SK-N-SH (cell line): Measurements from ENCODE around the gene FAM114A1. TPM values are rescaled to one million over a fixed set of nuclear protein-coding genes. Genes with fewer than 3 reads are reported as not detected.

Source experiments
- CTCF ChIA-PET: fragments of 300-600, 350-600 bp; formaldehyde crosslinking; extraction: SDS; loops from one replicate; lab custom pipeline; 2021; lab: Yijun Ruan, JAX
- POLR2A ChIA-PET: fragments of 350-600 bp; sonication (Branson Sonifier 250); formaldehyde crosslinking; extraction: SDS; loops from one replicate; lab custom pipeline; 2020; ENCODE audit warnings: antibody characterized with exemption, inconsistent platforms; lab: Yijun Ruan, JAX
- DNase-seq: peaks from one replicate; pipeline ENCODE4 v3.0.0; 2012
- H2AFZ ChIP-seq: fragments of 200-600 bp; sonication (generic); 2 replicates; pipeline ENCODE4 v1.8.1; 2016; ENCODE audit warnings: antibody characterized with exemption, mild to moderate bottlenecking, low read depth
- H3F3A ChIP-seq: fragments of 200-600 bp; sonication (generic); replicated peaks from 2 replicates; pipeline ENCODE3; 2016; ENCODE audit warnings: antibody characterized with exemption, mild to moderate bottlenecking; ENCODE audit not compliant: insufficient read depth
- H3K27ac ChIP-seq, 2 experiments: fragments of 200-500 bp in 1 of 2; fragments of 200-600 bp in 1 of 2; sonication (Bioruptor generic) in 1 of 2; sonication (generic), shearing (Covaris generic) in 1 of 2; 2 replicates each; pipeline versions ENCODE4 v1.5.1 to v1.6.1; 2014 to 2016; ENCODE audit warnings: low read depth in 2 of 2, inconsistent platforms in 1 of 2, low read length in 1 of 2, mild to moderate bottlenecking in 1 of 2, mixed read lengths in 1 of 2
- H3K27me3 ChIP-seq: fragments of 200-600 bp; sonication (generic), shearing (Covaris generic); 2 replicates; pipeline ENCODE4 v1.6.1; 2016; ENCODE audit warnings: mixed run types; ENCODE audit not compliant: insufficient read depth
- H3K36me3 ChIP-seq, 2 experiments: fragments of 200-500 bp in 1 of 2; fragments of 200-600 bp in 1 of 2; sonication (Bioruptor generic) in 1 of 2; sonication (generic) in 1 of 2; replicated peaks in 1 of 2; 2 replicates each; pipeline versions ENCODE3 to v1.5.1; 2014 to 2016; ENCODE audit warnings: low read length in 1 of 2, mild to moderate bottlenecking in 1 of 2; ENCODE audit not compliant: insufficient read depth in 2 of 2, control insufficient read depth in 1 of 2
- H3K4me1 ChIP-seq, 2 experiments: fragments of 200-500 bp in 1 of 2; fragments of 200-600 bp in 1 of 2; sonication (Bioruptor generic) in 1 of 2; sonication (generic), shearing (Covaris generic) in 1 of 2; 2 replicates each; pipeline versions ENCODE4 v1.5.1 to v1.6.1; 2014 to 2016; ENCODE audit warnings: low read depth in 1 of 2, low read length in 1 of 2, mixed run types in 1 of 2; ENCODE audit not compliant: insufficient read depth in 2 of 2, control insufficient read depth in 1 of 2
- H3K4me2 ChIP-seq: fragments of 200-600 bp; sonication (generic), shearing (Covaris generic); 2 replicates; pipeline ENCODE4 v1.6.1; 2017; ENCODE audit warnings: mixed run types
- H3K4me3 ChIP-seq, 2 experiments: fragments of 200-500 bp in 1 of 2; fragments of 200-600 bp in 1 of 2; sonication (Bioruptor generic) in 1 of 2; sonication (generic), shearing (Covaris generic) in 1 of 2; 2 replicates each; pipeline versions ENCODE4 v1.5.1 to v1.8.1; 2014 to 2016; ENCODE audit warnings: low read depth in 2 of 2, inconsistent platforms in 1 of 2, low read length in 1 of 2, mild to moderate bottlenecking in 1 of 2, mixed read lengths in 1 of 2, moderate library complexity in 1 of 2
- H3K79me2 ChIP-seq: fragments of 200-600 bp; sonication (generic); 2 replicates; pipeline ENCODE4 v1.8.1; 2017; ENCODE audit warnings: mild to moderate bottlenecking; ENCODE audit not compliant: insufficient read depth
- H3K9ac ChIP-seq: fragments of 200-600 bp; sonication (generic); 2 replicates; pipeline ENCODE4 v1.6.1; 2017; ENCODE audit warnings: mixed run types
- H3K9me2 ChIP-seq: fragments of 200-600 bp; sonication (generic); 2 replicates; pipeline ENCODE4 v1.6.1; 2017; ENCODE audit warnings: mixed run types
- H3K9me3 ChIP-seq: fragments of 200-600 bp; sonication (generic); 2 replicates; pipeline ENCODE4 v1.6.1; 2017; ENCODE audit warnings: mixed run types, mild to moderate bottlenecking, moderate library complexity
- H4K20me1 ChIP-seq: fragments of 200-600 bp; sonication (generic); 2 replicates; pipeline ENCODE4 v1.6.1; 2017; ENCODE audit warnings: mild to moderate bottlenecking, mixed run types; ENCODE audit not compliant: insufficient read depth
- CTCF ChIP-seq: fragments of 200-600 bp; sonication (generic); IDR thresholded peaks from 2 replicates; pipeline ENCODE4 v1.6.1; 2017; ENCODE audit warnings: antibody characterized with exemption, mild to moderate bottlenecking, moderate library complexity
- FOSL2 ChIP-seq: IDR thresholded peaks from 2 replicates; pipeline ENCODE4 v1.4.0; 2012; ENCODE audit warnings: low read depth, mild to moderate bottlenecking, moderate library complexity, borderline replicate concordance
- FOXJ3 ChIP-seq: sonication (generic); formaldehyde crosslinking; IDR thresholded peaks from 2 replicates; pipeline ENCODE4 v1.5.1; 2020; ENCODE audit warnings: mild to moderate bottlenecking, missing genetic modification reagents
- FOXM1 ChIP-seq: IDR thresholded peaks from 2 replicates; pipeline ENCODE4 v1.4.0; 2012; ENCODE audit warnings: low read depth, mild to moderate bottlenecking
- GATA2 ChIP-seq: sonication (generic); formaldehyde crosslinking; IDR thresholded peaks from 2 replicates; pipeline ENCODE4 v1.5.0; 2020; ENCODE audit warnings: mild to moderate bottlenecking, missing genetic modification reagents
- MEF2A ChIP-seq: IDR thresholded peaks from 2 replicates; pipeline ENCODE4 v1.4.0; 2012; ENCODE audit warnings: low read depth, borderline replicate concordance
- NFIC ChIP-seq: IDR thresholded peaks from 2 replicates; pipeline ENCODE4 v1.4.0; 2012; ENCODE audit warnings: borderline replicate concordance
- NRF1 ChIP-seq: IDR thresholded peaks from 2 replicates; pipeline ENCODE4 v1.6.1; 2012; ENCODE audit warnings: low read depth, mild to moderate bottlenecking, low read length
- RAD21 ChIP-seq: IDR thresholded peaks from 2 replicates; pipeline ENCODE4 v1.6.1; 2012; ENCODE audit warnings: mild to moderate bottlenecking, low read length
- RCOR1 ChIP-seq: fragments of 150-350 bp; IDR thresholded peaks from 2 replicates; pipeline ENCODE4 v1.6.1; 2017; ENCODE audit warnings: antibody characterized with exemption, low read length
- REST ChIP-seq: IDR thresholded peaks from 2 replicates; pipeline ENCODE4 v1.6.1; 2012; ENCODE audit warnings: mild to moderate bottlenecking, low read depth, low read length, moderate library complexity
- TCF12 ChIP-seq: IDR thresholded peaks from 2 replicates; pipeline ENCODE4 v1.4.0; 2012
- USF2 ChIP-seq: fragments of 150-350 bp; IDR thresholded peaks from 2 replicates; pipeline ENCODE4 v1.6.1; 2017; ENCODE audit warnings: antibody characterized with exemption, low read length, low read depth, borderline replicate concordance
- WGBS: methylation state at CpG from one replicate; pipeline ENCODE4 v1.1.6; 2017; ENCODE audit warnings: low lambda C conversion rate; 5-methylcytosine and 5-hydroxymethylcytosine counted together
- polyA plus RNA-seq, 3 experiments: library from polyadenylated mRNA; depleted of rRNA; stranded (reverse); fragments of >200 nt; gene quantifications; 2 replicates each; pipeline ENCODE4 v1.2.3, GENCODE V29; 2012

Gene FAM114A1
- polyA plus RNA-seq, 1 of the 3 experiments (the other 2 are of a cell fraction) = 54.2 TPM

- TF ChIP-seq FOXJ3 (CRISPR knock-in tag) (no peak), RAD21 (no peak), NFIC (no peak), TCF12 (no peak), GATA2 (no peak), CTCF (no peak), RCOR1 (no peak)
These were observed at the start of gene FAM114A1 (continued) for GRCh38 chr4:38867478-38868058.

- H3K9me2 ChIP-seq = no peaks in the 10 kb centered on the region
- H3K9ac ChIP-seq = no peak overlapping the region
- no peak for DNase-seq
- H2AFZ ChIP-seq = no peak overlapping the region
- no peaks in the 10 kb centered on the region for H3K27me3 ChIP-seq
- no peaks in the 10 kb centered on the region for H3K9me3 ChIP-seq
- H3K4me2 ChIP-seq = no peak overlapping the region
- no peak for TF ChIP-seq MEF2A
- no peak for TF ChIP-seq NRF1
- TF ChIP-seq FOSL2 = no peak
- no peak for TF ChIP-seq FOXM1
- no peak for TF ChIP-seq REST
- TF ChIP-seq FOXJ3 (CRISPR knock-in tag) = no peak
- TF ChIP-seq USF2 = no peak
- TF ChIP-seq, all 33 proteins: peak for 0
- H4K20me1 ChIP-seq = no peaks in the 10 kb centered on the region
- H3K27ac ChIP-seq = no peak overlapping the region
- ChIA-PET CTCF (interaction anchor here (0.6 to 1.0 kb wide), 2 partner anchors 59 to 785 kb away, joined by 3 read pairs; no protein-coding TSS in a partner anchor), POLR2A (no interaction called here)
- no peaks in the 10 kb centered on the region for H3K79me2 ChIP-seq
- H3F3A ChIP-seq = no peaks in the 10 kb centered on the region
- no peak overlapping the region for H3K4me3 ChIP-seq
- 32% methylated on average over 5 of the region's 5 CpGs for WGBS
- H3K36me3 ChIP-seq = no peaks in the 10 kb centered on the region
- no peaks in the 10 kb centered on the region for H3K4me1 ChIP-seq
These were observed 49.1 kb upstream of the FAM114A1 start for GRCh38 chr4:38818441-38818976.
